HG02973 (cell line): ENCODE data around the gene EPHA4.

Source experiments
- ATAC-seq: cut with Tn5 transposase; IDR thresholded peaks from one replicate; pipeline ENCODE4 v1.9.1; 2021; ENCODE audit warnings: moderate library complexity; ENCODE audit not compliant: unreplicated experiment

Gene EPHA4

GRCh38 chr2:221572821-221573429 lies 821 bp upstream of the EPHA4 start:
- ATAC-seq, result peak; percentile 23

GRCh38 chr2:221571551-221572218 lies 419 bp downstream of the EPHA4 start:
- peak; percentile 10 for ATAC-seq

- no peak for ATAC-seq
Observed at GRCh38 chr2:221571025-221571550, 1.0 kb downstream of the EPHA4 start.

DNA sequence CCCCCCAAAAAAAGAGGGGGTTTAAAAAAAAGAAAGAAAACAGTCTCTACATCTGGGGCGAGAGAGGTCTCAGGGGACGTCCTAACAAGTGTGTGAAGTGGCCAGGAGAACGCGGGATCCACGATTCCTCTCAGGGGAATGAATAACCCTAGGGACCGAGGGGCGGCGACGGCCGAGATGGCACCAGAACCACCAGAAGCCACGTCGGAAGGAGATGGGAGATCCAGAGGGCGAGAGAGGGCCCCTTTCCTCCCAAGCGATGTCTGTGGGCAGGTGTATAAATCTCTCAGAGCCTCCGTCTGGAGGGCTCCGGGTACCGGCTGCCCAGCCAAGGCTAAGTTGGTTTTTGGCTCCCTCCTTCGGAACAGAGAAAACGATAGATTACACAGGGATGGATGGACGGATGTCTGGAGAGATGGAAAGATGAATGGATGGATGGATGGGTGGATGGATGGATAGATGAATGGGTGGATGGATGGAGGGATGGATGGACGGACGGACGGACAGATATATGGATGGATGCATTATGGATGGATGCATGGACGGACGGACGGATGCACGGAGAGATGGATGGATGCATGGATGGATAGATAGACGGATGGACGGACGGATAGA lies 1.7 kb downstream of the EPHA4 start:
- no peak for ATAC-seq

GRCh38 chr2:221569871-221570270 lies 2.2 kb downstream of the EPHA4 start:
- ATAC-seq, result no peak

GRCh38 chr2:221569425-221569845 lies 2.7 kb downstream of the EPHA4 start:
- ATAC-seq, result no peak

- no peak for ATAC-seq
Observed at GRCh38 chr2:221568299-221568698, 3.8 kb downstream of the EPHA4 start.

DNA sequence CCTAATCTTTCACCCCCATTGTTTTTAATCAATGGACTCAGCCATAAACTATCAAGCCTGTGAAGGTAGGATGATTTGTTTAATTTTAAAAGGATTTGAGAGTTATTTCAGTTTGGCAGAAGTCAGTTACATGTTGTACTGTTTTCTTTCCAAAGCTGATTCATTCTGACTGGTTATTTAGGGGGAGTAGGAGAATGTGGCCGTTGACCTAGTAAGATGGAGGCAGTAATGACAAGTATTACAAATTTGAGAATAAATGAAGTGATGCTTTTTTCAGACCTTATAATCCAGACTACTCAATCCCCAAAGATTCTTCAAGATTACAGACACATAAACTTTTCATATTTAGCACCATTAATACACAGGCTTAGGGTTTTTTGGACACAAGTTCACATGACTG lies 4.3 kb downstream of the EPHA4 start:
- no peak for ATAC-seq

DNA sequence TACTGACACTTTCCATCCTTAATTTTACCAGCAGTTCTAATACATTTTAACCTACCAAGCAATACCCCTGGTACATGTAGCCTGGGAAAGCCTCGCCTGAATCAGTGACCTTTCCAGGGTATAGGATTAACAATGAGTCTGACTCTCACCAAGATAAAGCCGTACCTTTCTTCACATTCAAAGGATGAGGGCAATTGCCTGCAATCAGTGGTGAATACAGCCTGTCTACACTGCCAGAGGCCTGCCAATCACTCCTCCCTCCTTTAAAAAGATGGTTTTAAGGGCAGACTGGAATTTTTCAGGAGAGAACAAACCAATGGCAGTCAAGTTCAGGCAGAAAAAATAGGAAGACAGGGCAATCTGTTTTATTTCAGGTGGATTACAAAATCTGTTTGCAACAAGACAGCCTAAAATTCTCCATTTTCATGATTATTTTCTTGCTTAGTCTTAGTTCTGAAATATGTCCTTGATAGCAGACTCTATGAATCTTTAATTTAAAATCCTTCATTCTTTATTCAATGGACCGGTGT lies 4.8 kb downstream of the EPHA4 start:
- no peak for ATAC-seq

DNA sequence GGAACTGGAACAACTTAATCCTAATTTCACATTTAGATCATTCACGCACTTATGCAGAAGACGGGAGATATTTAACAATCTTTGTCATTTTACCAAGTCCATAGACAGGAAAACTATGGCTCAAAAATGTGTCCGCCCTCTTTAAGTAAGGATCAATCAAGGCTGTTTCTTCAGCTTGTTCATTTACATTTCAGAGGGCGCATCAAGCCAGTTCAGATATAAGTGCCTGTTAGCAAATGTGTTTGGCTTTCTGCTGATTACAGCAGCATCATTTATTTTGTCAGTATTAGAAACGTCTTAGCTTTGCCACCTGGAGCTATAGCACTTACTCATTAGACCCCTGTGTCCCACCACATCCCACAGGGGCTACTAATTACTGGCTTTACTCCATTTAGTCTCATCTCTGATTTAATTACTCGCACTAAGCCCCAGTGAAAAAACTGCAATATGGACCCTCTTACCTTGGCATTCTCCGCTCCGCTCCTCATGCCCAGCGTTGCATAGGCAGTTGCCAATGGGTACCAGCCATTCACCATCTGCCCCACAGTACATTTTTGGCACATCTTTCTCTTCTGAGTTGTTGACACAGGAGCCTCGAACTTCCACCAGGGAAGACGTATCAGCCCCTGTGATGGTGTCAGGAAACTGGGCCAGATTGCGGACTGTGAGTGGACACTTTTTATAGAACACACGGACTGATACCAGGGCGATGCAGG lies 8.7 kb downstream of the EPHA4 start:
- ATAC-seq, result no peak

- ATAC-seq, result no peak
Observed at GRCh38 chr2:221562226-221562625, 9.9 kb downstream of the EPHA4 start.

DNA sequence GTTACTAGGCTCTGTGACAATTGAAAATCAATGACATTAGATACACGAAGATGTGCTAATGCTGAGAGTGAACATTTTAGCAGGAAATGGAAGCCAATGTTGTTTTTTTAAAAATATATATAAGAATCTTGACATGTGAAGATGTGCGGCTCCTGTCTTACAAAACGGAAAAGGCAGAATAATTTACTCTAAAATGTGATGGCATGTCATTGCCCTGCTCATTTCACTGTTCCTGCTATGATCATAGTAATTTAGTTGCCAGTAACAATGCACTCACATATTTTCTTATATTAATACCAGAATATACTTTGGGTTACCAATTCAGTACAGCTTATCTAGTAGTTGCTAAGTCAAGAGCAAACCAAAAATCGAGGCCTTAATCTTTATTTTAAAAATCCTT lies 10.3 kb downstream of the EPHA4 start:
- no peak for ATAC-seq

GRCh38 chr2:221559991-221560390 lies 12.1 kb downstream of the EPHA4 start:
- ATAC-seq, result no peak

- ATAC-seq, result no peak
Observed at GRCh38 chr2:221558107-221558506, 14.0 kb downstream of the EPHA4 start.

GRCh38 chr2:221555494-221555846 lies 16.6 kb downstream of the EPHA4 start:
- peak; percentile 38 for ATAC-seq

- peak; percentile 93 for ATAC-seq
Observed at GRCh38 chr2:221554769-221555493, 17.2 kb downstream of the EPHA4 start.

- no peak for ATAC-seq
Observed at GRCh38 chr2:221553333-221553732, 18.8 kb downstream of the EPHA4 start.

GRCh38 chr2:221552291-221552690 lies 19.8 kb downstream of the EPHA4 start:
- no peak for ATAC-seq

- ATAC-seq, result no peak
Observed at GRCh38 chr2:221551864-221552263, 20.2 kb downstream of the EPHA4 start.

DNA sequence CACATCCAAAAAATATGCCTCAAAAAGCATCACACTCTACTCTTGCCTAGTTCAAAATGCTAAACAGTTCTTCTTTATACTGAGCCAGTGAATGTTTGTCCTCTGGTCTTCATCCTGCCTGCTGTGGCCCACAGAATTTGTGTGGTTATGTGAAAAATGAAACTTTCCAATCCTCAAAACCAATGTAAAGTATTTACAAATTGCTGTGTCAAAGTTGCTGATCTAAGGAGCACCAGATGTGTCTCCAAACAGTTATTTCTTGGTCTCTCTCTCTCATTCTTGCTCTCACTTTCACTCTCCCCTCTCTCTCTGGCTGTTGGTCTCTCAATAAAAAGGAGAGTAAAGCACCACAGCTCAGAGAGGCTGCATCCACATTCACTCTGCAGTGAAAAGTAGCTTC lies 23.0 kb downstream of the EPHA4 start:
- ATAC-seq, result peak; percentile 79
